GM12878 (cell line): ENCODE data around the gene GRIK3. TPM values are rescaled to one million over a fixed set of nuclear protein-coding genes. Genes with fewer than 3 reads are reported as not detected.

Experiments used
- ATAC-seq: fragments of 200-7000 bp; cut with Tn5 transposase; 3 replicates; pipeline ENCODE4 v1.9.1; 2020; ENCODE audit warnings: mild to moderate bottlenecking, moderate library complexity
- BruUV-seq: library from RNA; stranded (reverse); fragments of 400-500 nt; replicated peaks from 2 replicates; lab custom pipeline; 2021; lab: Mats Ljungman, UMichigan
- CTCF ChIA-PET: fragments of 300-600 bp; sonication (Branson Sonifier 250); formaldehyde crosslinking; extraction: SDS; loops from one replicate; lab custom pipeline; 2021; ENCODE audit warnings: inconsistent platforms; lab: Yijun Ruan, JAX
- POLR2A ChIA-PET: fragments of 350-600 bp; formaldehyde crosslinking; extraction: SDS; loops from one replicate; lab custom pipeline; 2021; ENCODE audit warnings: inconsistent platforms; lab: Charles Lee
- RAD21 ChIA-PET: fragments of 300-600 bp; sonication (Branson Sonifier 250); formaldehyde crosslinking; loops from one replicate; lab custom pipeline; 2023; ENCODE audit warnings: antibody characterized with exemption; ENCODE audit not compliant: unreplicated experiment; lab: Charles Lee
- SMC1A ChIA-PET: fragments of 300-600 bp; sonication (Branson Sonifier 250); formaldehyde crosslinking; loops from one replicate; lab custom pipeline; 2023; ENCODE audit not compliant: unreplicated experiment, uncharacterized antibody; lab: Charles Lee
- DNase-seq: peaks from one replicate; pipeline ENCODE4 v3.0.0-alpha.2; 2011; ENCODE audit warnings: low read depth, low spot score
- FAIRE-seq: peaks from 3 replicates; lab custom pipeline; 2011; peaks lifted over from hg19 to GRCh38; lab: Jason Lieb, UNC
- H2AFZ ChIP-seq: 2 replicates; pipeline ENCODE4 v1.6.0; 2011; ENCODE audit warnings: low read depth, low read length, control low read depth; ENCODE audit not compliant: control insufficient read depth
- H3K27ac ChIP-seq: 2 replicates; pipeline ENCODE4 v1.5.1; 2011; ENCODE audit warnings: control low read depth; ENCODE audit not compliant: control insufficient read depth, insufficient read depth
- H3K27me3 ChIP-seq, 2 experiments: replicated peaks in 1 of 2; 2 replicates each; pipeline versions ENCODE4 v1.6.0 to v1.6.1; 2011; ENCODE audit warnings: low read length in 1 of 2; ENCODE audit not compliant: control insufficient read depth in 2 of 2, insufficient read depth in 2 of 2
- H3K36me3 ChIP-seq, 2 experiments: 2 replicates each; pipeline ENCODE4 v1.5.1; 2011; ENCODE audit warnings: low read length in 1 of 2; ENCODE audit not compliant: control insufficient read depth in 2 of 2, insufficient read depth in 2 of 2
- H3K4me1 ChIP-seq: 2 replicates; pipeline ENCODE4 v1.6.1; 2011; ENCODE audit warnings: mild to moderate bottlenecking, low read length, moderate library complexity, mixed read lengths; ENCODE audit not compliant: control insufficient read depth, insufficient read depth
- H3K4me2 ChIP-seq: 2 replicates; pipeline ENCODE4 v1.6.0; 2011; ENCODE audit warnings: control low read depth; ENCODE audit not compliant: control insufficient read depth, insufficient read depth
- H3K4me3 ChIP-seq: fragments of 200-600 bp; sonication (generic); 2 replicates; pipeline ENCODE4 v1.5.1; 2016
- H3K79me2 ChIP-seq: 2 replicates; pipeline ENCODE4 v1.6.0; 2011; ENCODE audit warnings: low read length; ENCODE audit not compliant: control insufficient read depth, insufficient read depth
- H3K9ac ChIP-seq: 2 replicates; pipeline ENCODE4 v1.8.0; 2011; ENCODE audit warnings: low read length, control low read depth, mixed read lengths; ENCODE audit not compliant: control insufficient read depth, insufficient read depth
- H3K9me3 ChIP-seq: replicated peaks from 3 replicates; pipeline ENCODE4 v1.5.1; 2011; ENCODE audit warnings: mild to moderate bottlenecking, low read length; ENCODE audit not compliant: control insufficient read depth, insufficient read depth
- H4K20me1 ChIP-seq: 2 replicates; pipeline ENCODE4 v1.6.0; 2011; ENCODE audit not compliant: control insufficient read depth, insufficient read depth
- BHLHE40 ChIP-seq, 2 experiments: fragments of 450-650 bp in 1 of 2; IDR thresholded peaks; 2 replicates each; pipeline ENCODE4 v1.6.1; 2011 to 2017; ENCODE audit warnings: low read depth in 2 of 2, borderline replicate concordance in 1 of 2, improper control_type of control experiment in 1 of 2, low read length in 1 of 2, mild to moderate bottlenecking in 1 of 2
- ESRRA ChIP-seq: IDR thresholded peaks from 2 replicates; pipeline ENCODE4 v1.6.1; 2012; ENCODE audit warnings: mild to moderate bottlenecking, low read length, improper control_type of control experiment
- GATAD2B ChIP-seq: fragments of 450-650 bp; conservative IDR thresholded peaks from 2 replicates; pipeline ENCODE4 v1.6.1; 2017; ENCODE audit warnings: low read depth, mild to moderate bottlenecking, moderate library complexity
- HCFC1 ChIP-seq: fragments of 150-350 bp; IDR thresholded peaks from 2 replicates; pipeline ENCODE4 v1.6.1; 2014; ENCODE audit warnings: low read length
- IRF4 ChIP-seq: IDR thresholded peaks from 2 replicates; pipeline ENCODE4 v1.6.1; 2011; ENCODE audit warnings: low read depth, low read length
- LARP7 ChIP-seq: fragments of 450-650 bp; IDR thresholded peaks from 2 replicates; pipeline ENCODE4 v1.6.1; 2017; ENCODE audit warnings: mild to moderate bottlenecking
- SMAD5 ChIP-seq: IDR thresholded peaks from 2 replicates; pipeline ENCODE4 v1.6.1; 2016; ENCODE audit warnings: antibody characterized with exemption, low read depth
- WRNIP1 ChIP-seq: IDR thresholded peaks from 2 replicates; pipeline ENCODE4 v1.6.1; 2011; ENCODE audit warnings: low read depth, low read length, improper control_type of control experiment, borderline replicate concordance
- ZNF384 ChIP-seq: IDR thresholded peaks from 2 replicates; pipeline ENCODE4 v1.6.1; 2012; ENCODE audit warnings: low read depth, mild to moderate bottlenecking, low read length, improper control_type of control experiment, borderline replicate concordance
- ZNF622 ChIP-seq: fragments of 450-650 bp; IDR thresholded peaks from 2 replicates; pipeline ENCODE4 v1.6.1; 2017; ENCODE audit warnings: mild to moderate bottlenecking, inconsistent platforms
- WGBS: methylation state at CpG from one replicate; pipeline ENCODE4 v1.1.6; 2016; ENCODE audit warnings: low lambda C conversion rate; ENCODE audit not compliant: insufficient replicate concordance, insufficient coverage; ENCODE audit errors: missing lambda C conversion rate; 5-methylcytosine and 5-hydroxymethylcytosine counted together
- in situ Hi-C: fragments of 300-500 bp; cut with MboI; formaldehyde crosslinking; loops from 9 replicates; pipeline ENCODE4 v1.14.3; 2018; ENCODE audit warnings: mixed read lengths
- intact Hi-C: fragments of 100-400 bp; cut with micrococcal nuclease; formaldehyde crosslinking; loops from one replicate; pipeline ENCODE4 v1.14.2; 2022; ENCODE audit not compliant: unreplicated experiment
- polyA plus RNA-seq, 11 experiments: library from polyadenylated mRNA; depleted of rRNA in 4 of 11; unstranded in 6 of 11; stranded (reverse) in 5 of 11; fragments of >200 nt; fragmentation: Nextera tagmentation in 4 of 11; fragmentation: Illumina TruSeq in 1 of 11; extraction: Ambion mirVana in 4 of 11; extraction: Trizol in 1 of 11; gene quantifications; 1 replicate in 1 of 11; 2 replicates in 10 of 11; pipeline versions ENCODE4 v1.2.1 to v1.2.3, GENCODE V29; 2011 to 2016; ENCODE audit warnings: inconsistent platforms in 2 of 11, missing spikeins in 2 of 11, low read depth in 1 of 11
- total RNA-seq, 4 experiments: library from RNA; depleted of rRNA in 3 of 4; stranded (reverse); fragments of >200 nt in 3 of 4; fragmentation: Illumina TruSeq in 1 of 4; extraction: Trizol in 1 of 4; gene quantifications; 2 replicates each; pipeline versions ENCODE4 v1.2.1 to v1.2.3, GENCODE V29; 2013 to 2021
- TF ChIP-seq, protein P1 (sequence below): fragments of 450-650 bp; IDR thresholded peaks from 2 replicates; pipeline ENCODE4 v1.6.1; 2017; ENCODE audit warnings: mild to moderate bottlenecking, moderate library complexity

The GRIK3 gene
- total and polyA plus RNA-seq, 10 of the 15 experiments (the other 5 are each of a cell fraction or from before 2014, with no cell fraction given) = not detected

DNA sequence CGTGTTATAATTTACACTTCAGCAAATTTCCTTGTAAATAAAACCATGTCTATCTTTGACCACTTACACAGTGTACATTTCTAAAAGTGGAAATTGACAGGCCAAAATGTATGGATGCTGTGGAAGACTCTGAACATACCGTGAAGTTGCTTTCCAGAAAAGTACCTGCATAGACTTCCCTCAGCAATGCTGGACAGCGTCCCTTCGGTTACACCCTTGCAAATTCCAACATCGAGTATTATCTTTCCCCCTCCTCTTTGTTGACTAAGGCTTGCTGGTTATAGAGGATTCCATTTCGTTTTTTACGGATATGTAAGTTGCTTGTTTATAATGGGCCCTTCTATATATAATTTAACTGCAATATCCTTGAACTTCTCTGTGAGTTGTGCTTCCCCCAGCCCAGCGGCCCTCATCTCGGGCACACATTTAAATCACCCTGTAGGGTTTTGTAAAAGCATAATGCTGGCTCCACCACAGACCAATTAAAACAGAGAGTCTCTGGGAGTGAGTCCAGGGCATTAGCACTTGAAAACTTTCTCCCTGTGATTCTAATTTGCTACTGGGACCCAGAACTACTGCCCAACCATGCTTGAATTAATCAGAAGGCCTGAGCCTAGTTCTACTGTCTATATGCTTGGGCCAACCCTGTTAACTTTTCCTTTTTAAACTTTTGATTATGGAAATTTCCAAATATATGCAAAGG is 230.3 kb downstream of the GRIK3 start:
- SMC1A ChIA-PET = no interaction called here
- Histone ChIP-seq H3K9ac (no peak overlapping the region), H3K79me2 (no peaks in the 10 kb centered on the region), H3K27me3 (peaks cover 0 to 3% of the 10 kb centered on the region in 2 experiments; a peak in 2 of 4 replicates), H3K4me1 (no peaks in the 10 kb centered on the region), H4K20me1 (no peaks in the 10 kb centered on the region), H3K27ac (no peak overlapping the region), H3K36me3 (no peaks in the 10 kb centered on the region), H3K4me2 (no peak overlapping the region), H3K4me3 (no peak overlapping the region), H3K9me3 (no peaks in the 10 kb centered on the region)
- RAD21 ChIA-PET = no interaction called here
- 13% methylated on average over 9 of the region's 9 CpGs for WGBS
- in situ Hi-C loops = no loop called here
- CTCF ChIA-PET = no interaction called here
- FAIRE-seq (no peak), ATAC-seq (no peak)
- TF ChIP-seq WRNIP1 (no peak), LARP7 (no peak), ESRRA (no peak), SMAD5 (no peak), GATAD2B (no peak), ZNF384 (no peak), BHLHE40 (IDR thresholded peaks at IDR 0.05; ENCODE audit: borderline replicate concordance in 1 of 2, low read depth in 2 of 2, low read length in 1 of 2) (no peak), IRF4 (no peak), HCFC1 (no peak), ZNF622 (no peak)
- TF ChIP-seq, protein P1, sequence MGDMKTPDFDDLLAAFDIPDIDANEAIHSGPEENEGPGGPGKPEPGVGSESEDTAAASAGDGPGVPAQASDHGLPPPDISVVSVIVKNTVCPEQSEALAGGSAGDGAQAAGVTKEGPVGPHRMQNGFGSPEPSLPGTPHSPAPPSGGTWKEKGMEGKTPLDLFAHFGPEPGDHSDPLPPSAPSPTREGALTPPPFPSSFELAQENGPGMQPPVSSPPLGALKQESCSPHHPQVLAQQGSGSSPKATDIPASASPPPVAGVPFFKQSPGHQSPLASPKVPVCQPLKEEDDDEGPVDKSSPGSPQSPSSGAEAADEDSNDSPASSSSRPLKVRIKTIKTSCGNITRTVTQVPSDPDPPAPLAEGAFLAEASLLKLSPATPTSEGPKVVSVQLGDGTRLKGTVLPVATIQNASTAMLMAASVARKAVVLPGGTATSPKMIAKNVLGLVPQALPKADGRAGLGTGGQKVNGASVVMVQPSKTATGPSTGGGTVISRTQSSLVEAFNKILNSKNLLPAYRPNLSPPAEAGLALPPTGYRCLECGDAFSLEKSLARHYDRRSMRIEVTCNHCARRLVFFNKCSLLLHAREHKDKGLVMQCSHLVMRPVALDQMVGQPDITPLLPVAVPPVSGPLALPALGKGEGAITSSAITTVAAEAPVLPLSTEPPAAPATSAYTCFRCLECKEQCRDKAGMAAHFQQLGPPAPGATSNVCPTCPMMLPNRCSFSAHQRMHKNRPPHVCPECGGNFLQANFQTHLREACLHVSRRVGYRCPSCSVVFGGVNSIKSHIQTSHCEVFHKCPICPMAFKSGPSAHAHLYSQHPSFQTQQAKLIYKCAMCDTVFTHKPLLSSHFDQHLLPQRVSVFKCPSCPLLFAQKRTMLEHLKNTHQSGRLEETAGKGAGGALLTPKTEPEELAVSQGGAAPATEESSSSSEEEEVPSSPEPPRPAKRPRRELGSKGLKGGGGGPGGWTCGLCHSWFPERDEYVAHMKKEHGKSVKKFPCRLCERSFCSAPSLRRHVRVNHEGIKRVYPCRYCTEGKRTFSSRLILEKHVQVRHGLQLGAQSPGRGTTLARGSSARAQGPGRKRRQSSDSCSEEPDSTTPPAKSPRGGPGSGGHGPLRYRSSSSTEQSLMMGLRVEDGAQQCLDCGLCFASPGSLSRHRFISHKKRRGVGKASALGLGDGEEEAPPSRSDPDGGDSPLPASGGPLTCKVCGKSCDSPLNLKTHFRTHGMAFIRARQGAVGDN = no peak
- TF ChIP-seq, all 136 proteins: peak for 0
- no peak for DNase-seq
- no peak overlapping the region for H2AFZ ChIP-seq
- POLR2A ChIA-PET = no interaction called here
- intact Hi-C loops = no loop called here
- BruUV-seq = no TSS peak
